Liver (tissue), 9 donors: ENCODE measurements around the gene UBR2. TPM values are rescaled to one million over a fixed set of nuclear protein-coding genes. Genes with fewer than 3 reads are reported as not detected.

Experiments used
- DNase-seq: peaks from one replicate; pipeline ENCODE4 v3.0.0-alpha.2; 2017; ENCODE audit warnings: low spot score
- H3K27ac ChIP-seq, 2 donors: one replicate each; pipeline ENCODE4 v1.7.0; 2013; ENCODE audit warnings: inconsistent platforms in 2 of 2, low read length in 2 of 2, control low read depth in 1 of 2, low read depth in 1 of 2, mild to moderate bottlenecking in 1 of 2
- H3K27me3 ChIP-seq, 4 donors: one replicate each; pipeline versions ENCODE4 v1.6.1 to v1.7.0; 2013; ENCODE audit warnings: low read length in 3 of 4, inconsistent platforms in 1 of 4, mild to moderate bottlenecking in 1 of 4, moderate library complexity in 1 of 4; ENCODE audit not compliant: control insufficient read depth in 4 of 4, insufficient read depth in 4 of 4
- H3K36me3 ChIP-seq, 4 donors: one replicate each; pipeline versions ENCODE4 v1.6.1 to v1.7.0; 2013; ENCODE audit warnings: low read length in 3 of 4, mild to moderate bottlenecking in 3 of 4, low read depth in 1 of 4, moderate library complexity in 1 of 4; ENCODE audit not compliant: control insufficient read depth in 4 of 4, insufficient read depth in 3 of 4
- H3K4me1 ChIP-seq, 4 donors: one replicate each; pipeline versions ENCODE4 v1.6.1 to v1.7.0; 2013; ENCODE audit warnings: low read length in 3 of 4, mild to moderate bottlenecking in 3 of 4, moderate library complexity in 1 of 4; ENCODE audit not compliant: control insufficient read depth in 4 of 4, insufficient read depth in 4 of 4
- H3K4me3 ChIP-seq, 3 donors: one replicate each; pipeline versions ENCODE4 v1.6.1 to v1.7.0; 2013; ENCODE audit warnings: low read length in 3 of 3, control low read depth in 1 of 3, low read depth in 1 of 3, mild to moderate bottlenecking in 1 of 3
- H3K9ac ChIP-seq, 2 donors: one replicate each; pipeline ENCODE4 v1.7.0; 2013; ENCODE audit warnings: low read length in 2 of 2, mild to moderate bottlenecking in 2 of 2, moderate library complexity in 2 of 2, control low read depth in 1 of 2, low read depth in 1 of 2
- H3K9me3 ChIP-seq, 4 donors: one replicate each; pipeline versions ENCODE4 v1.6.1 to v1.7.0; 2013; ENCODE audit warnings: low read length in 3 of 4; ENCODE audit not compliant: control insufficient read depth in 4 of 4
- CTCF ChIP-seq: fragments of 150-350 bp; IDR thresholded peaks from 2 replicates; pipeline ENCODE4 v1.5.1; 2017; ENCODE audit warnings: improper control_type of control experiment, low read depth, low read length; ENCODE audit not compliant: missing input control
- HNF4A ChIP-seq, 2 donors: conservative IDR thresholded peaks; 2 replicates each; pipeline ENCODE4 v1.6.1; 2016; ENCODE audit warnings: antibody characterized with exemption in 2 of 2, mild to moderate bottlenecking in 2 of 2
- HNF4G ChIP-seq: IDR thresholded peaks from 2 replicates; pipeline ENCODE4 v1.6.1; 2016; ENCODE audit warnings: antibody characterized with exemption
- NR2F2 ChIP-seq: IDR thresholded peaks from 2 replicates; pipeline ENCODE4 v1.6.1; 2016; ENCODE audit warnings: antibody characterized with exemption
- RAD21 ChIP-seq, 2 donors: IDR thresholded peaks; 2 replicates each; pipeline ENCODE4 v1.6.1; 2016; ENCODE audit warnings: antibody characterized with exemption in 2 of 2, mild to moderate bottlenecking in 2 of 2
- REST ChIP-seq: IDR thresholded peaks from 2 replicates; pipeline ENCODE4 v1.6.1; 2016; ENCODE audit warnings: antibody characterized with exemption, mild to moderate bottlenecking
- WGBS: extraction: QIAGEN DNeasy Blood & Tissue Kit; methylation state at CpG from one replicate; pipeline ENCODE4 v1.1.7; 2013; 5-methylcytosine and 5-hydroxymethylcytosine counted together
- polyA plus RNA-seq, 2 donors: library from polyadenylated mRNA; stranded (reverse) in 1 of 2; unstranded in 1 of 2; fragments of 200-250 nt in 1 of 2; fragments of >200 nt in 1 of 2; fragmentation: Nextera tagmentation in 1 of 2; extraction: Ambion mirVana in 1 of 2; gene quantifications; one replicate each; pipeline versions ENCODE4 v1.2.1 to v1.2.3, GENCODE V29; 2013 to 2015
- total RNA-seq, 2 donors: library from RNA; depleted of rRNA; stranded (reverse); fragments of >200 nt; gene quantifications; one replicate each; pipeline ENCODE4 v1.2.3, GENCODE V29; 2014
- TF ChIP-seq, protein P1 (sequence below): IDR thresholded peaks from 2 replicates; pipeline ENCODE4 v1.6.1; 2016; ENCODE audit warnings: antibody characterized with exemption
- TF ChIP-seq, protein P2 (sequence below): IDR thresholded peaks from 2 replicates; pipeline ENCODE4 v1.6.1; 2016; ENCODE audit warnings: antibody characterized with exemption
- donor health status: healthy.
- donor health status: healthy.
- donor health status: healthy.
- donor health status: healthy.
- donor health status: healthy.

The UBR2 gene
- total and polyA plus RNA-seq, 4 donors, result 6.3 to 32.9 (median 19.3) TPM

GRCh38 chr6:42530751-42531150 lies 33.1 kb upstream of the UBR2 start (continued):
- no peak for TF ChIP-seq REST
- TF ChIP-seq, protein P1, sequence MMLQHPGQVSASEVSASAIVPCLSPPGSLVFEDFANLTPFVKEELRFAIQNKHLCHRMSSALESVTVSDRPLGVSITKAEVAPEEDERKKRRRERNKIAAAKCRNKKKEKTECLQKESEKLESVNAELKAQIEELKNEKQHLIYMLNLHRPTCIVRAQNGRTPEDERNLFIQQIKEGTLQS, result no peak
- TF ChIP-seq NR2F2, result no peak

DNA sequence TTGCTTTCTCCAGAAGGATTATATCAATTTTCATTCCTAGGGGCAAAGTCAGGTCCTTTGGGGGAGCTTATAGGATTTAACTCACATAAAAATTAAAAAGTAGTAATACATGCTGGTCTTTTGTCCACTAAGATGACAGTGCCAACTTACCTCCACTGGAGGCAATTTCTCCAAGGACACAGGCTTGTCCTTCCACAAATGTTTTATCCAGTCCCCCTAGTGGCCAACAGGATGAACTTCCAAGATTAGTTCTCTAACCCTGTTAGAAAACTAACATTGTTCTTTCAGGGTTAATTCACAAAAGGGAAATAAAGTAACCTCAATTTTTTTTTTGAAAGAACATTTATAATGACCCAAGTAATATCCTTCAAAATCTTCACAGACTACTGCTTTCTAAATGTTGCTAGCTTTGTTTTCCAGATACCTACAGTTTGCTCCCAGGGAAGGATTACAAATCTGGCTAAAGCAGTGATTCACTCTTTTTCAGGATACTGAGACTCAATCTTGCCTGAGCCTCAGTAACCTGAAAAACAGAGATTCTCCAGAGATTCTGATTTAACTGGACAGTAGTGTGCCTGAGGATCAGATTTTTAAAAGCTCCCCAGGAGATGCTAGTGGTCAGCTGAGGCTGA lies 31.7 kb upstream of the UBR2 start:
- Histone ChIP-seq H3K9me3 (no peaks in the 10 kb centered on the region), H3K27me3 (no peaks in the 10 kb centered on the region), H3K4me1 (no peaks in the 10 kb centered on the region), H3K36me3 (no peaks in the 10 kb centered on the region), H3K9ac (no peak overlapping the region), H3K4me3 (no peak overlapping the region), H3K27ac (no peak overlapping the region)
- TF ChIP-seq CTCF (peak; percentile 70), RAD21 (IDR thresholded peaks at IDR 0.05) (peak; percentile 73 to 83), REST (no peak)
- DNase-seq, result no peak

GRCh38 chr6:42533794-42534193 lies 30.0 kb upstream of the UBR2 start:
- Histone ChIP-seq H3K9ac (no peak overlapping the region), H3K27ac (no peak overlapping the region), H3K27me3 (no peaks in the 10 kb centered on the region), H3K9me3 (no peaks in the 10 kb centered on the region), H3K36me3 (no peaks in the 10 kb centered on the region), H3K4me1 (no peaks in the 10 kb centered on the region), H3K4me3 (no peak overlapping the region)
- DNase-seq, result no peak
- 84% methylated on average over 5 of the region's 5 CpGs for WGBS
- TF ChIP-seq HNF4G, result no peak
- TF ChIP-seq, protein P2, sequence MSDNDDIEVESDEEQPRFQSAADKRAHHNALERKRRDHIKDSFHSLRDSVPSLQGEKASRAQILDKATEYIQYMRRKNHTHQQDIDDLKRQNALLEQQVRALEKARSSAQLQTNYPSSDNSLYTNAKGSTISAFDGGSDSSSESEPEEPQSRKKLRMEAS, result no peak
- TF ChIP-seq HNF4A (conservative IDR thresholded peaks at IDR 0.05), result no peak
